Measurements from ENCODE around the gene KLF7. TPM values are rescaled to one million over a fixed set of nuclear protein-coding genes. Genes with fewer than 3 reads are reported as not detected.
A peak's percentile ranks its signal among the peaks of the same experiment; 100 is the strongest.

Gene KLF7
- total RNA-seq, 1 donor from 2014 or later, result 36.7 TPM

- Mint-ChIP-seq H3K4me1 (ENCODE audit: unreplicated experiment) (peaks cover 57% of the 10 kb centered on the region), H3K9me3 (ENCODE audit: unreplicated experiment) (no peaks in the 10 kb centered on the region)
- DNase-seq (ENCODE audit: extremely low spot score, unreplicated experiment), result no peak
Measured at GRCh38 chr2:207164006-207164831, 1.5 kb downstream of the KLF7 start.

DNA sequence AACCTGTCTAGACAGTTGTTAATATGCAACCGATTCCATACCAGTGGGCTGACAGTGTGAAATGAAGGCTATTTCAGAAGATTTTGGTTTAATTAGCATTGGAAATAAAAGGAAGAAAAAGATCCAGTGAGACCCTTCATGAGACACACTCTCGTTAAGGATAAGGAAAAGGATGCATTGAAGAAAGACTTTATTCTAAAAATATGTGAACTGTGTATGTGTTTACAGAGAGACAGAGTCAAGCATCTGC, 2.1 kb downstream of the KLF7 start:
- Mint-ChIP-seq H3K27me3 (ENCODE audit: unreplicated experiment) (no peaks in the 10 kb centered on the region), H3K36me3 (ENCODE audit: unreplicated experiment) (no peaks in the 10 kb centered on the region), H3K4me3 (ENCODE audit: unreplicated experiment) (peak overlapping the region; percentile 91), H3K4me1 (ENCODE audit: unreplicated experiment) (peaks cover 60% of the 10 kb centered on the region), H3K9me3 (ENCODE audit: unreplicated experiment) (no peaks in the 10 kb centered on the region), H3K27ac (ENCODE audit: unreplicated experiment) (peak overlapping the region; percentile 100)
- no peak for DNase-seq (ENCODE audit: extremely low spot score, unreplicated experiment)
- no peak for TF ChIP-seq CTCF (IDR thresholded peaks at IDR 0.05)

More at GRCh38 chr2:207164006-207164831, 1.5 kb downstream of the KLF7 start:
- H3K27me3 Mint-ChIP-seq (ENCODE audit: unreplicated experiment), result no peaks in the 10 kb centered on the region
- TF ChIP-seq CTCF (IDR thresholded peaks at IDR 0.05), result no peak
- H3K27ac Mint-ChIP-seq (ENCODE audit: unreplicated experiment), result peak overlapping the region; percentile 100
- peak overlapping the region; percentile 91 for H3K4me3 Mint-ChIP-seq (ENCODE audit: unreplicated experiment)
- H3K36me3 Mint-ChIP-seq (ENCODE audit: unreplicated experiment), result no peaks in the 10 kb centered on the region

DNA sequence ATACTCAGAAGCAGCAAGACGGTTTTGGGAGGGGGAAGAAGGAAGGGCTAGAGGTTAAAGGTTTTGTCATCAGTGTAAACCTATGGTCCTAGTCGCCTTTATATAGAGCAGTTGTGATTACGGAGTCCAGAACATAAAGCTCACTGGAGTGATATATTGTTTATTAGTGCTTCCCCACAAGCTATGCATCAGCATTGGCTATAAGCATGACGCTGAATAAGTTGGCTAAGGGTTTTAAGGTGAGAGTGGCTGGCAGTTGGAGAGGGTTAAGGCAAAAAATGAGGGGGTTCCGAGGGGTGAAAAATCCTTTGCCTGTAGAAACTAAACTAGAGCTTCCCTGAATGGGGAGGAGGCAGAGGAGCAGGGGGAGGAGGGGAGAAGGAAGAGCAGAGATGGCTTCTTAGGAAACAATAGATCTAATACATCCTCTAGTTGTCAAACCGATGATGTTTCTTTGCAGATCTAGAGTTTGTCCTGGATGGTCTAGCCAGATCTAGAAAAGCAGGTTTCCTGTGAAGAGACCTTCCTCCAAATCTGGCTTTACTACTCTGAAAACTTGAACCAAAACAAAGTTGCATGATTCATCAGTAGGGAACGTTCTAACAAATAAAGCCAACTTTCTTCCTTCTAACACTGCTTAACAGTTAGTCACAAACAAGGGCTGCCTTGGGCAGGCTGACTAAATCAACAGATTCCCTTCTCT, 2.5 kb downstream of the KLF7 start:
- TF ChIP-seq CTCF (IDR thresholded peaks at IDR 0.05), result no peak
- Mint-ChIP-seq H3K36me3 (ENCODE audit: unreplicated experiment) (no peaks in the 10 kb centered on the region), H3K27ac (ENCODE audit: unreplicated experiment) (peak overlapping the region; percentile 100), H3K9me3 (ENCODE audit: unreplicated experiment) (no peaks in the 10 kb centered on the region), H3K27me3 (ENCODE audit: unreplicated experiment) (no peaks in the 10 kb centered on the region), H3K4me1 (ENCODE audit: unreplicated experiment) (peaks cover 60% of the 10 kb centered on the region), H3K4me3 (ENCODE audit: unreplicated experiment) (peak overlapping the region; percentile 91)
- DNase-seq (ENCODE audit: extremely low spot score, unreplicated experiment), result no peak

GRCh38 chr2:207162316-207162715, 3.4 kb downstream of the KLF7 start:
- H3K9me3 Mint-ChIP-seq (ENCODE audit: unreplicated experiment), result no peaks in the 10 kb centered on the region
- no peaks in the 10 kb centered on the region for H3K36me3 Mint-ChIP-seq (ENCODE audit: unreplicated experiment)
- DNase-seq (ENCODE audit: extremely low spot score, unreplicated experiment), result no peak
- peaks cover 60% of the 10 kb centered on the region for H3K4me1 Mint-ChIP-seq (ENCODE audit: unreplicated experiment)
- H3K4me3 Mint-ChIP-seq (ENCODE audit: unreplicated experiment), result peak overlapping the region; percentile 91
- peak overlapping the region; percentile 100 for H3K27ac Mint-ChIP-seq (ENCODE audit: unreplicated experiment)
- no peak for TF ChIP-seq CTCF (IDR thresholded peaks at IDR 0.05)
- H3K27me3 Mint-ChIP-seq (ENCODE audit: unreplicated experiment), result no peaks in the 10 kb centered on the region
